OCI-M2 (cell line): ENCODE data around the gene DNAJC22.
A peak's percentile ranks its signal among the peaks of the same experiment; 100 is the strongest.

Source experiments
- DNase-seq: peaks from one replicate; lab custom pipeline; 2025; ENCODE audit not compliant: unreplicated experiment; lab: John Stamatoyannopoulos, UW

Gene DNAJC22

DNA sequence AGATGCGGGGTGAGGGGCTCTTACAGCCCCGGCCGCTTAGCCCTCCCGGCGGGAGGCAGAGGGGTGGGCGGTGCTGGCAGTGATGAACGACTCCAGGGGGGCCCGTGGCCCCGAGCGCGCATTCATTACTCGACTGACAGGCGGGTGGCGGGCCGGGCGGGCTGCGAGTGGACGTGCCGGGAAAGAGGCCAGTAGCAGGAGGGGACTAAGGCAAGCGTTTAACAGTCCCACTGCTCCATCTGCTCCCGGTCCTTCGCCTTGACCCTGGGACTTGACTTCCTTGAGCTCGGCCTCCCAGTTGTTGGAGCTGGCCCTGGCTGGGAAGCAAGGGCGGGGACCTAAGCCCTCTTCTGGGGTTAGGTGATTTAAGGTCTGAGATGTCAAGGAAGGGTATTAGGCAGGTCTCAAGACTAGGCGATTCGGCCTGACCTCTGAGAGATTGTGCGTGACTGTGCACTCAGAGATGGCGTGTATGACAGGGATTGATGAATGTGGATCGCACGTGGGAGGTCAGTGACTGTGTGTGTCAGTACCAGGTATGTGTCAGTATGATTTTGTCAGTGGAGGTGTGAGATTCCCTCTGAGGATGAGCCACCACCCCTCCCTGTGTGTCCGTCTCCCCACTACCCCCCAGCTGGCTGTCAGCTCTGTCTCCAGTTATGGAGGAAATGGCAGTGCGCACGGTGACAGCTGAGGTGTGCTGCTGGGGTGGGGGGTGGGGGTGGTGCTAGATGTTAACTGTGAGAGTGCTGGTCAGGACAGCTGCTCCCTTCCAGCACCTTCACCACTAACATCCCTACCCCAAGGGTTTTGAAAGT is 3.6 kb upstream of the DNAJC22 start:
- DNase-seq = no peak

DNA sequence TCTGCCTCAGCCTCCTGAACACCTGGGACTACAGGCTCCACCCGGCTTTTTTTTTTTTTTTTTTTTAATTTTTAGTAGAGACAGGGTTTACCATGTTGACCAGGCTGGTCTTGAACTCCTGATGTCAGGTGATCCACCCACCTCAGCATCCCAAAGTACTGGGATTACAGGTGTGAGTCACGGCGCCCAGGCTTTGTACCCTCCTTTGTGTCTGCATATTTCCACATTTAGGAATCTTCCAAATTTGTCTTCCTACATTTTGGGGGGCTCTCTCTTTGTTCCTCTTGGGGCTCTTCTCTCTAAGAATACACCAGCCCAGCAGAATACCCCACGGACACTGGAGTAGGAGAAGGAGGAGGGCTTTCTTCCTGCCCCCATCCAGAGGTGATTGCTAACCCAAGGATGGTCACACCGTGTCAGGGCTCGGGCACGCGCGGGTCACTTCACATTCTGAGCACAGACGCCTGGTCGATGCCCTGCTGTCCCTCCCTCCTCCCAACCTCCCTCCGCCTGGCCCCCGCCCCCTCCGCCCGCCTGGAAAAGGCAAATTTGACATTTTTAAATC is 2.1 kb upstream of the DNAJC22 start:
- DNase-seq = no peak

DNA sequence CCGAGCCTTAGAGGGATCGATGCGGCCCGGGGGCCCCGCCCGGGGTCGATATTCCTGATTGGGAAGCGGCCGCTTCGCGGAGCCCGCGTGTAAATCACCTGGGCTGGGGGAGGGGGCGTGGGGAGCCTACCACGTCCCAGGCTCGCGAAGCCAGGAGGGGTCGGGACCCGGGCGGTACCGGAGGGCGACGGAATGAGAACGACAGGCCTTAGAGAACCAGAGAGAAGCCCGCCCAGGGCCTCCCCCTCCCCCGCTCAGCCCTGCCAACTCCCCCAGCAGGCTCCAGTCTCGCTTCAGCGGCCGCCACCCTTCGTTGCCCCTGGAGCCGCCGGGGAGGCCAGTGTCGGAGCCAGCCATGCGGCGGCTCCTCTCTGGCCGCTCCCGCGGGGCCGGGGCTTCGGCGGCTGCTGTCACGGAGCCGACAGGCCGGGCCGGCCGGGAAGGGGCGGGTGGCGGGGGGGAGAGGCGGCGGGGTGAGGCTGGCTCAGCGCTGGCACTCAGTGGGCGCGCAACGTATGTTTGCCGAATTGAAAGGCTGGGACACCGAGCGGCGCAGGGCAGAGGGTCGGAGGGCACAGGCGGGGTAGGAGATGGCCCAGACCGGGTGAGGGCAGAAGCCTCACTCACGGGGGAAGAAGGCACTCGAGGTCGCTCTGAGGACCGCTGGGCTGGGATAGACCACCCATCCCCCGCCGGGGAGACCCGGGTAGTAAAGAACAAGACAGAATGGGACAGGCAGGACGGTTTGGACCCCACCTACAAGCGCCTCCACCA is 1.4 kb upstream of the DNAJC22 start:
- no peak for DNase-seq

DNA sequence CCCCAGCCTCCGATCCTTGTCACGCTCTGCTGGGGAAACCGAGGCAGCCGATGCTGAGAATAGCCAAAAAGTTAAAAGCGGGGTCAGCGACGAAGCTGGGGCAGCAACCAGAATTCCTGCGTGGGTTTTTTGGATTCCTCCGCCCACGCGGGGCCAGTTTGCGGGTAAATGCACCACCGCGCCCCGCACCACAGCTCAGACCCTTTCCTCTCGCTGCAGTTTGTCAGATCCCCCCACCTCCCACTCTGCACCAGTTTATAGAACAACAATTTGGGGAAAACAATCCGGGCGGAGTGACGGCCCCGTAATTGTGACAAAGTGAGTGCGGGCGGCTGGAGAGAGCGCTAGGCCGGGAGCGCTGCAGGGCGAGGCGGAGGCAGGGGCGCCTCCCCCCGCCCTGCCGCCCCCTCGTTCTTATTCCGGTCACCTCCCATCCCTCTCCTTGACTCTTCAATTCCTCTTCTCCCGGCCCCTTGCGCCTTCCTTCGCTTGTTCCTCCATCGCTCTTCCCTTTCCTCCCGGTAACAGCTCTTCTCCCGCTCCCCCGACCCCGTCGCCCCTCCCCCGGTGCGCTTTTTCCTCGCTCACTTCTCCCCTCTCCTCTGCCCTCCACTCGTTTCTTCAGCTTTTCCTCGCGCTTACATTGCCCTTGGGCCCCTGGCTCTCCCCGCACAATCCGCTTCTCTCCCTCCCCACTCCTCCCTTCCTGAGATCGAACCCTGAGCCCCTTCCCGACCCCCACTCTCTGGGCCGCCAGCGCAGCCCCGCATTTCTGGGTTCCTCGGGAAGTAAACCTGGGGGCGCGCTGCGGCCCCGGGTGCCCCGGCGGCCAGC is 646 bp upstream of the DNAJC22 start:
- no peak for DNase-seq

DNA sequence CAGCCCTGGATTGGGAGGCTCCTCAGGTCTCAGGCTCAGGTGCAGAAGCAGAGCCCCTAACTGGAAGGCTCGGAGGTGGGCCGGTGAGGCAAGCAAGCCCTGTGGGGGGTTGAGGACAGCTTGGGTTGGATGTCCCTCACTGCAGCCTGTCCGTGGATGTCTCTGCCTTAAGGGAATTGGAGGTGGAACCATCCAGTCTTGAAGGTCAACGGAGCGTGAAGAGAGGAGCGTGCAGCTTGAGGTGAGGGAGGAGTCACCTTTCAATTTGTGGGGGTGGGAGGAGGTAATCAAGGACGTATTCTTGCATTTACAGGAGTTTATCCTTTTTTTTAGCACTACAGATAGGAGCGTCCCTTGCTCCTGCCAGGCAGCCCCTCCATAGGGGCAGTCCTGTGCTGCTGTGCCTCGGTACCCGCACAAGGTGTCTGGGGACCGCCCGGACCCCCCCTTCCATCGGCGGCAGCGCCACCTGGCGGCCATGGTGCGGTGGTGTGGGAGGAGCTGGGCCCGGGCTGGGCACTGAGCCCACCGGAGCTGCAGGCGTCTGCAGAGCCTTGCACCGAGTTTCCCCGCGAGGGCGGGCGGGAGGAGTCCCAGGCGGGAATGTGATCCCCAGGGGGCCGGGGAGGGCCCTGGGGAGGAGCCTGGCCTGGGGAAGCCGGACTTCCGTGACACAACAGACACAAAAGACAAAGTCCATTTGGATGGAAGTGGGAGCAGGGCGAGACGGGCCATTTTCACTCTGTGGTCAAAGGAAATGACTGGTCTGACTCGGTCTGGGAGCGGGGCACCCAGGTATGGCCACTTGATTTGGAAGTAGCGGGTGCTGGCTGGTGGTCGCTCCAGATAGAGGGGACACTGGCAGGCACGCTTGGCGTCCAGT is 864 bp downstream of the DNAJC22 start:
- DNase-seq = no peak

DNA sequence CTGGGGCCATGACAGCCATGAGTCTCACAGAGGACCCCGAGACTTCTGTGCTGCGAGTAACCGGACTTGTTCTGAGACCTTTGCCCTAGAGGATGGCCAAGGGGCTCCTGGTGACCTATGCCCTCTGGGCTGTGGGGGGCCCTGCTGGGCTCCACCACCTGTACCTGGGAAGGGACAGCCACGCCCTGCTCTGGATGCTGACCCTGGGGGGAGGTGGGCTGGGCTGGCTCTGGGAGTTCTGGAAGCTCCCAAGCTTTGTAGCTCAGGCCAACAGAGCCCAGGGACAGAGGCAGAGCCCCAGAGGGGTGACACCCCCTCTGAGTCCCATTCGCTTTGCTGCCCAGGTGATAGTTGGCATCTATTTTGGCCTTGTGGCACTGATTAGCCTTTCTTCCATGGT is 2.1 kb downstream of the DNAJC22 start:
- DNase-seq = no peak

DNA sequence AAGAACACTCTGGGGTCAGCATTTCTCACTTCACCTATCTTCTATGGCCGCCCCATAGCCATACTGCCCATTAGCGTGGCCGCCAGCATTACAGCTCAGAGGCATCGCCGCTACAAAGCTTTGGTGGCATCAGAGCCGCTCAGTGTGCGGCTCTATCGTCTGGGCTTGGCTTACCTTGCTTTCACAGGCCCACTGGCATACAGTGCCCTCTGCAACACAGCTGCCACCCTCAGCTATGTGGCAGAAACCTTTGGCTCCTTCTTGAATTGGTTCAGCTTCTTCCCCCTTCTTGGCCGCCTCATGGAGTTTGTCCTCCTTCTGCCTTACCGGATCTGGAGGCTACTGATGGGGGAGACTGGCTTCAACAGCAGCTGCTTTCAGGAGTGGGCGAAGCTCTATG is 2.6 kb downstream of the DNAJC22 start:
- DNase-seq = no peak

DNA sequence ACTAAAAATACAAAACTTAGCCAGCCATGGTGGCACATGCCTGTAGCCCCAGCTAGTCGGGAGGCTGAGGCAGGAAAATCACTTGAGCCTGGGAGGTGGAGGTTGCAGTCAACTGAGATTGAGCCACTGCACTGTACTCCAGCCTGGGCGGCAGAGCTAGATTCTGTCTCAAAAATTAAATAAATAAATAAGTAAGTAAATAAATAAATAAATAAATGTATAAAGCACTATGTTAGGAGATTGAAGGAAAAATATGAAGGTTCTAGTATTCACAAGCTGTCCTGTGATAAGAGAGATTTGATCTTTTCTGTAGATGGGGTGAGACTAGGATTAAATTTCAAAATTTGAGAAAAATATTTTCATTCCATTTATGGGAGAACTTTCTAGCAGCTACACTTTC is 5.7 kb downstream of the DNAJC22 start:
- DNase-seq = no peak

DNA sequence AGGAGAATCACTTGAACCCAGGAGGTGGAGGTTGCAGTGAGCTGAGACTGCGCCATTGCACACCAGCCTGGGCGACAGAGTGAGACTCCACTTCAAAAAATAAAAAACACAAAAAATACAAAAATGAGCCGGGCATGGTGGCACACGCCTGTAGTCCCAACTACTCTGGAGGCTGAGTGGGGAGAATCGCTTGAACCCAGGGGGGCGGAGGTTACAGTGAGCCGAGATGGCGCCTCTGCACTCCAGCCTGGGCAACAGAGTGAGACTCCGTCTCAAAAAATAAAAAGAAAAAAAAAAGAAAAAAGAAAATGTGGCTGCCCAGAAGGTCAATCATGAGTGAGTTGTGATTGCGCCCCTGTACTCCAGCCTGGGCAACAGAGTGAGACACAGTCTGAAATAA is 9.2 kb downstream of the DNAJC22 start:
- DNase-seq = no peak

DNA sequence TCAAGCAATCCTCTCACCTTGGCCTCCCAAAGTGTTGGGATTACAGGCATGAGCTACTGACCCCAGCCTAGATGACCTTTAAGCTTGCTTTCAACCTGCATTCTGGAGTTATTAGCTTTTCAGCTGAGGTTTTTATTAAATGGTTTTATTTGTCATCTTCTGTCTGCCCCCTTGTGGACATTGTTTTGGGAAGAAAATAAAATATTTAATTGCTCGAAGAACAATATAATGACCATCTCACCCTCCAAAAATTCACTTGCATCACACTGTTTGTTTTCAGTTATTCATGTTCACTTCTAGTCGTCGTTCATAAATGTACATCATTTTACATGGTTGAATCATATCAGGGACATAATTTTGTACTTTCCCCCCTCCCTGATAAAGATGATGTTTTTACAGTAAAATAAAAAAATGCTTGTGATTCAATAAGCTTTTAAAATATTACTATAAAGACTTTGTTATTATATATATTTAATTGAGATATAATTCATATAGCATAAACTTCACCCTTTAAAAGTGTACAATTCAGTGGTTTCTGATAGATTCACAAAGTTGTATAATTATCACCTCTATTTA is 10.5 kb downstream of the DNAJC22 start:
- no peak for DNase-seq

DNA sequence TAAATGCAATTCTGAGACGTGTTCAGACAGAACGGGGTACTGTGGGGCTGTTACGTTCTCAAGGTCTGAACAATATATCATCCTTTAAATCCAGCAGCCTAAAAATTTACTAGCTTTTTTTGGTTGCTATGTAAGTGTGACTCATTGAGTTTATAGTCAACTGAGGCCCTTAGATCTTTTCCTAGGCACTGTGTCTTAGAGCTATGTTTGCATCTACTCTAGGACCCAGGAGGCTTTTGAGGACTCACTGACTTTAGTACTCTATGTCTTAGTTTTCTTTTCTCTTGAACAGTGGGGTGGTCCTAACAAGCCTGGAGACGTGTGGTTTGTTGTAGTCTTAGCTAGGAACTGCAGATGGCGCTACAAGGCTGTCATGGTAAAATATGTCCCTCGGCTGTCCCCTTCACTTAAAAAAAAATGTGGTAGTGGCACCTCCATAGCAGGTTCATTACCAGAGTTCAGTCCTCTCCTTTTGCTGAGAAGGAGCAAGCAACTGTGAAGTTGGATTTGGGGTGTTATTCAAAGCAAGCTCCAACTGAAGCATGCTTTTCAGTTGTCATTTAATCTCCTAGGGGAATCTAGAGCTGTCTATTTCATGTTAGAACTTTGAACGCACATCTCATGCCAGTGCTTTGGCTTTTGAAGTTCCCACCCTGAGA is 11.9 kb downstream of the DNAJC22 start:
- DNase-seq = peak; percentile 35

DNA sequence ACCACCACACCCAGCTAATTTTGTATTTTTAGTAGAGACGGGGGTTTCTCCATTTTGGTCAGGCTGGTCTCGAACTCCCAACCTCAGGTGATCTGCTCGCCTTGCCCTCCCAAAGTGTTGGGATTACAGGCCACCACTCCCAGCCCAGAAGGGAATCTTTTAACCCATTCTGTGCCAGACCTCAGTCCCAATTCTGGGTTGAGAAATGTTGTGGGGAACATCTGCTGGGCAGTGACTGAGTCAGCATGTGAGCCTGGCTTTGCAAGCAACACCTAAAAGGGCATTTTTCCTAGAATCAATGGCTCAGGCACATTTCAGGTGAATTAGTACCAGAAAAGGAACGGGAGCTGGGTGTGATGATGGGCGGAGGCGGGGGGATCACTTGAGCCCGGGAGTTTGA is 13.0 kb downstream of the DNAJC22 start:
- DNase-seq = no peak

DNA sequence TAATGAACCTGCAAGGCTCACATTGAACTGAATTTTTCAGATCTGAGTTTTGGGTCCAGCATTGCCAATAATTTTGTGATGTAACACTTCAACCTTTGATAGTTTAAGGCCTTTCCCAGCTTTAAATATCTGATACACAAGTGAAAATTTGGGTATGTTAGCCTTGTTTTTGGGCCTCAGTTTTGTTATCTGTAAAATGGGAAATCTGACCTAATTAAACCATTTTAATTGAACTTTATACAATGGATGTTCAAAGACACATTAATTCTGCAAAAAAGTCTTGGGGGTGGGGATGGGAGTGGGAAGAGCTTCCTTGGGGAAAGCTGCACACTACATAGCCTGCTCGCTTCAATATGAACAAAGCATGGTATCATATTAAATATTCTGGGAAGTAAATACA is 15.4 kb downstream of the DNAJC22 start:
- DNase-seq = no peak

DNA sequence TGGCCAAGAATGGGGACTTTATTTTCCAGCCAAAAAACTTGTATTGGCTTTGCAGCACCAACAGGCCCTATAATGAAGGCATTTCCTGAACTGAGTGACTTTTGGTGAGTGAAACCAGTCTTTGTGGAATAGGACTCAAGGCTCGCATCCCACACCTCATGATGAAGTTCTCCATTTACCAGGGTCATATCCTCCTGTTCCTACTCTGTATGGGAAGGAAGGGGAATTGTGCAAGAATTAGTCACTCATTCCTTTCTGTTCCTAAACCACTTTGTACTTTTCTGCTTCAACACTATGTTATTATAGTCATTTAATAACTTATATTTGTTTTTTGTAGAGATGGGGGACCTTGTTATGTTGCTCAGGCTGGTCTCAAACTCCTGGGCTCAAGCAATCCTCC is 18.3 kb downstream of the DNAJC22 start:
- no peak for DNase-seq

DNA sequence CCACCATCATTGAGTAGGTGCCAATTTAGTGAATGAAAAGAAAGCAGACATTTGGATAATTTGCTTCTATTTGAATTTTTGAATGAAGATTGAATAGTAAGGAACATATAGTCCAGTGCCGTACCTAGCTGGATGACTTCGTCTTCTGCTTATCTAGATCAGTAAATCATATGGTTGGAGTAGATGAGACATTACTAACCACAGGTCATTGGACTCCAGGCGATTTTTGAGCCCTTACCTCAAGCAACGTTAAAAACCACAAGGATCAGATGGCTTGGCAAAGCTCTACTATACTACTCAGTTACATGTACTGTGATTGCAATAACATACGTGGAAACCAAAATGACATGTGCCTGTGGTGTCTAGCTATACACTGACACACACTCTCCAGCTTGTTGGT is 18.9 kb downstream of the DNAJC22 start:
- DNase-seq = no peak

DNA sequence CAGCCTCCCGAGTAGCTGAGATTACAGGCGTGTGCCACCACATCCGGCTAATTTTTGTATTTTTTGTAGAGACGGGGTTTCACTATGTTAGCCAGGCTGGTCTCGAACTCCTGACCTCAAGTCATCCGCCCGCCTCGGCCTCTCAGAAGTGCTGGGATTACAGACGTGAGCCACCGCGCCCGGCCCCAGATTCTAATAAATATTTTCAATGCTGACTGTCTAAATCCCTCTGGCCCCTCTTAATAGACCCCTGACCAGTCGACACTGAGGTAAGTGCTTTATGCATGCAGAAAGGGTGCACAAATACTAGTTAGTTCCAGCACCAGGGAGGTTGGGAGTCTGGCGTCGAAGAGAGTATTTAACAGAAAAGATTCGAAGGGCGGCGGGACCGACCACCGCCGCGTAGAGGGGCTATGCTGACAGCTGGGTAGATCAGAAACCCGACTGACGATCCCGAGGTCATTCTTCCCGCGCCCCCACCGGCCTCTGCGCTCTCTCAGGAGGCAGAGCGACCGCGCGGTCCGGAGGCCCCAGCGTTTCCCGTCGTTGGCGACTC is 19.5 kb downstream of the DNAJC22 start:
- DNase-seq = no peak

DNA sequence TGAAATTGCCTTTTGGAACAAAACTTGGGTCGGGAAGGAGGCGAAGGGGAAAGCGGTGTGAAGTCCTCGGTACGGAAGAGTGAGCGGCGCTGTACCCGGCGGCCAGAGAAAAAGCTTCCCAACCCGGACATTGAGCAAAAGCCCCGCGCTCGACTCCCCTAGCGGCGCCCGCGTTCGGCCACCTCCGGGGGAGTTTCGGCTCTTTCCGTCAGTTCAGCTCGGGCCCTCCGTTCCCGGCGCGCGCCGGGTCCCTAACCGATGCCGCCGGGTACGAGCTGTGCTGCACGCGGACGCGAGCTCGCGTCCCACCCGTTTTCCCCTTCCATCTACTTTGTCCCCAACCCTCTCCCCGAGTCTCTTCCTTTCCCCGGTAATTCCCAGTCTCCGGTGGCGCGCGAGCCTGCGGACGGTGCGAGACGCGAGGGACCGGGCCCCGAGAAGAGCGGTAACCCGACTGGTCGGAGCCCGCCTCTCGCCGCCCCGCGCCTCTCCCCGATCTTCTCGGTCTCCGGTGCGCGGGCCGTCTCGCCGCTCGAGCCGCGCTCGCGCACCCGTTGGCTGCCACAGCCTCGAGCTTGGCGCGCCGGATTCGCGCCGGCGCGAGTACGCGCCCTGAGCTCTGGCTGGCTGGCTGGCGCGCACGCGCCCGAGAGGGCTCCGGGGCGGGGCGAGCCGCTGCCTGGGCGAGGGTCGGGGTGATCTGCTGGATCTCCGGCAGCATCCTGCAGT is 20.1 kb downstream of the DNAJC22 start:
- peak; percentile 50 for DNase-seq
